ENCODE results near the gene CCNI2. TPM values are rescaled to one million over a fixed set of nuclear protein-coding genes. Genes with fewer than 3 reads are reported as not detected.

CCNI2 gene
- total and polyA plus RNA-seq, 9 of the 15 experiments (the other 6 are each of a cell fraction or from before 2014, with no cell fraction given) = 0.05 to 1.7 (median 0.81) TPM; not detected in 5

DNA sequence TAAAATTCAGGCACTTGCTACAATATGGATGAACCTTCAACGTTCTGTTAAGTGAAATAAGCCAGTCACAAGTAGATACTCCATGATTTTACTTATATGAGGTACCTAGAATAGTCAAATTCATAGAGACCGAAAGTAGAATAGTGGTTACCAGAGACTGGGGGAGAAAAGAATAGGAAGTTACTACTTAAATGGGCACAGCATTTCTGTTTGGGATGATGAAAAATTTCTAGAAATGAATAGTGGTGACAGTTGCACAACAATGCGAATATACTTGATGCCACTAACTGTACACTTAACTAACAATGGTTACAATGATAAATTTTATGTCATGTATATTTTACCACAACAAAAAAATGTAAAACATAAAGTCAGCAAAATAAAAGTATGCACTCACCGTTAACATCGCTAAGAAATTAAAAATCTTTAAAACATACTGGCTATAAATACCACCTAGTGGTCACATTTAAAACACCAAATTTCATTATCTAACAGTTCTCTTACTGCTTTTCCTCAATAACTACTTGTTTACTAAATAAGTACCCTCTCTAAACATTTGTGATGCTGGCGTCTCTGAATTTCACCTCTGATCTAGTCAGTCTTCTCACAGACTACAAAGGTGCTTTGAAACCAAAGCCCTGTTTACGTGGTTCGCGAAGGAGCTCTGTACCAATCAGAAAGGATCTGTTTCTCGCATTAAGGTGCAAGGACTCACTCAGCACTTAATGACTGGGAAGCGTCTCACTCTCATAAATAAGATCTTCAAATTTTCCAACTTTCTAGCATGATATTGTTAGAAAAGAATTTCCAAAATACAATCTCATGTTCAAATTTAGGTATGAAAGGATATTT, 32.5 kb upstream of the CCNI2 start (continued):
- TF ChIP-seq, protein P1, sequence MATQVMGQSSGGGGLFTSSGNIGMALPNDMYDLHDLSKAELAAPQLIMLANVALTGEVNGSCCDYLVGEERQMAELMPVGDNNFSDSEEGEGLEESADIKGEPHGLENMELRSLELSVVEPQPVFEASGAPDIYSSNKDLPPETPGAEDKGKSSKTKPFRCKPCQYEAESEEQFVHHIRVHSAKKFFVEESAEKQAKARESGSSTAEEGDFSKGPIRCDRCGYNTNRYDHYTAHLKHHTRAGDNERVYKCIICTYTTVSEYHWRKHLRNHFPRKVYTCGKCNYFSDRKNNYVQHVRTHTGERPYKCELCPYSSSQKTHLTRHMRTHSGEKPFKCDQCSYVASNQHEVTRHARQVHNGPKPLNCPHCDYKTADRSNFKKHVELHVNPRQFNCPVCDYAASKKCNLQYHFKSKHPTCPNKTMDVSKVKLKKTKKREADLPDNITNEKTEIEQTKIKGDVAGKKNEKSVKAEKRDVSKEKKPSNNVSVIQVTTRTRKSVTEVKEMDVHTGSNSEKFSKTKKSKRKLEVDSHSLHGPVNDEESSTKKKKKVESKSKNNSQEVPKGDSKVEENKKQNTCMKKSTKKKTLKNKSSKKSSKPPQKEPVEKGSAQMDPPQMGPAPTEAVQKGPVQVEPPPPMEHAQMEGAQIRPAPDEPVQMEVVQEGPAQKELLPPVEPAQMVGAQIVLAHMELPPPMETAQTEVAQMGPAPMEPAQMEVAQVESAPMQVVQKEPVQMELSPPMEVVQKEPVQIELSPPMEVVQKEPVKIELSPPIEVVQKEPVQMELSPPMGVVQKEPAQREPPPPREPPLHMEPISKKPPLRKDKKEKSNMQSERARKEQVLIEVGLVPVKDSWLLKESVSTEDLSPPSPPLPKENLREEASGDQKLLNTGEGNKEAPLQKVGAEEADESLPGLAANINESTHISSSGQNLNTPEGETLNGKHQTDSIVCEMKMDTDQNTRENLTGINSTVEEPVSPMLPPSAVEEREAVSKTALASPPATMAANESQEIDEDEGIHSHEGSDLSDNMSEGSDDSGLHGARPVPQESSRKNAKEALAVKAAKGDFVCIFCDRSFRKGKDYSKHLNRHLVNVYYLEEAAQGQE (IDR thresholded peaks at IDR 0.05; ENCODE audit: borderline replicate concordance) = peak; percentile 26; the same call in 1 of the 2 replicates
- TF ChIP-seq, protein P1 (CRISPR knock-in tag; IDR thresholded peaks at IDR 0.05; ENCODE audit: low read depth) = no peak
- peak; percentile 37 to 70 for TF ChIP-seq RAD21 (CRISPR knock-in tag; conservative IDR thresholded peaks at IDR 0.05 in 1 of 2, IDR thresholded peaks at IDR 0.05 in 1 of 2)
- no peak for TF ChIP-seq FOXJ2 (tag; IDR thresholded peaks at IDR 0.05)
- TF ChIP-seq C11orf30 (IDR thresholded peaks at IDR 0.05; ENCODE audit: low read depth) = peak; percentile 89
- TF ChIP-seq CEBPB (tag; IDR thresholded peaks at IDR 0.05) = peak; percentile 81
- TF ChIP-seq, protein P2, sequence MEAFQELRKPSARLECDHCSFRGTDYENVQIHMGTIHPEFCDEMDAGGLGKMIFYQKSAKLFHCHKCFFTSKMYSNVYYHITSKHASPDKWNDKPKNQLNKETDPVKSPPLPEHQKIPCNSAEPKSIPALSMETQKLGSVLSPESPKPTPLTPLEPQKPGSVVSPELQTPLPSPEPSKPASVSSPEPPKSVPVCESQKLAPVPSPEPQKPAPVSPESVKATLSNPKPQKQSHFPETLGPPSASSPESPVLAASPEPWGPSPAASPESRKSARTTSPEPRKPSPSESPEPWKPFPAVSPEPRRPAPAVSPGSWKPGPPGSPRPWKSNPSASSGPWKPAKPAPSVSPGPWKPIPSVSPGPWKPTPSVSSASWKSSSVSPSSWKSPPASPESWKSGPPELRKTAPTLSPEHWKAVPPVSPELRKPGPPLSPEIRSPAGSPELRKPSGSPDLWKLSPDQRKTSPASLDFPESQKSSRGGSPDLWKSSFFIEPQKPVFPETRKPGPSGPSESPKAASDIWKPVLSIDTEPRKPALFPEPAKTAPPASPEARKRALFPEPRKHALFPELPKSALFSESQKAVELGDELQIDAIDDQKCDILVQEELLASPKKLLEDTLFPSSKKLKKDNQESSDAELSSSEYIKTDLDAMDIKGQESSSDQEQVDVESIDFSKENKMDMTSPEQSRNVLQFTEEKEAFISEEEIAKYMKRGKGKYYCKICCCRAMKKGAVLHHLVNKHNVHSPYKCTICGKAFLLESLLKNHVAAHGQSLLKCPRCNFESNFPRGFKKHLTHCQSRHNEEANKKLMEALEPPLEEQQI (IDR thresholded peaks at IDR 0.05) = 0 out of 2 replicates have a peak, but pooled peaks have one; percentile 33
- no peak for TF ChIP-seq NR2C1 (IDR thresholded peaks at IDR 0.05)
- TF ChIP-seq NR2C1 (tag; IDR thresholded peaks at IDR 0.05) = no peak

Measured in K562 (cell line).